GM19452 (cell line): ENCODE results near the gene ZNF560.
"Not testable (repeated sequence)": the region's sequence is repeated elsewhere in the genome, so short reads cannot be mapped to it uniquely, and the experiment has no call there.

Source experiments
- ATAC-seq: cut with Tn5 transposase; IDR thresholded peaks from one replicate; pipeline ENCODE4 v1.9.1; 2021; ENCODE audit not compliant: unreplicated experiment

The ZNF560 gene

DNA sequence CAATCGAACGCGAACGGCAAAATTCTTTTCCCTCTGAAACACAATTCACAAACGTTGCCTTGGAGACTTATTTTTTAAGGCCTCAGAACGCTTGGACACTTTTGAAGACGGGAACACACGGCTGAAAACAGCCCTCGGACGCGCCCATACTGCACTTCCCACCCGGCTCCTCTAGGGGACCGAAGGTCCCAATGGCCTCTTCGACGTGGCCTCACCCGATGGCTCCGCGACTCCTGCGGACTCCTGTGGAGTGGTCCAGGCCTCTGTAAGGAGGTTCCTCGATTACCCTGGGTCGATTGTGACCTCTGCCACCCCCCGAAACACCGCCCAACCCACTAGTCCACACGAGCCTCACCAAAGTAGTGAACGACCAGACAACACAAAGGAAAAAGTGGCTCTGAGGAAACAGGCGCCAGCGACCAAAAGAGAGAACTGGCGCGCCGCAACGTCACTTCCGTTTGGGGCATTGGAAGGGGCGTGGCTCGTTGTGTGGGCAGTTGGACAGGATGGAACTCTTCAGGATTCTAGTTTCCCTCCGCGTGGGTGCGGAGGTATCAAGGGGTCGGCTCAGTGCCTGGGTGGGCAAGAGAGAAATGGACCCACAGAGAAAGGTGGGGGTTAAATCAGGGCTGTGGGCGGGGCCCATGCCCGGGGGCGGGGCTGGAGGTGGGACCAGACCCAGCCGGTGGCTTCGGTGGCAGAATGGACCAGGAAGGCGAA, at the start of gene ZNF560:
Gene ZNF560, minus strand, starts transcription at position 434 of the 720 bp plus-strand sequence. CDS start 23,303 bp downstream, outside the sequence.
- no peak for ATAC-seq

GRCh38 chr19:9547870-9548269, 49.5 kb upstream of the ZNF560 start:
- ATAC-seq, result no peak

- ATAC-seq, result not testable (repeated sequence)
Measured at GRCh38 chr19:9541281-9541680, 42.9 kb upstream of the ZNF560 start.

- not testable (repeated sequence) for ATAC-seq
Measured at GRCh38 chr19:9539921-9540320, 41.5 kb upstream of the ZNF560 start.

- ATAC-seq, result not testable (repeated sequence)
Measured at GRCh38 chr19:9539201-9539600, 40.8 kb upstream of the ZNF560 start.

DNA sequence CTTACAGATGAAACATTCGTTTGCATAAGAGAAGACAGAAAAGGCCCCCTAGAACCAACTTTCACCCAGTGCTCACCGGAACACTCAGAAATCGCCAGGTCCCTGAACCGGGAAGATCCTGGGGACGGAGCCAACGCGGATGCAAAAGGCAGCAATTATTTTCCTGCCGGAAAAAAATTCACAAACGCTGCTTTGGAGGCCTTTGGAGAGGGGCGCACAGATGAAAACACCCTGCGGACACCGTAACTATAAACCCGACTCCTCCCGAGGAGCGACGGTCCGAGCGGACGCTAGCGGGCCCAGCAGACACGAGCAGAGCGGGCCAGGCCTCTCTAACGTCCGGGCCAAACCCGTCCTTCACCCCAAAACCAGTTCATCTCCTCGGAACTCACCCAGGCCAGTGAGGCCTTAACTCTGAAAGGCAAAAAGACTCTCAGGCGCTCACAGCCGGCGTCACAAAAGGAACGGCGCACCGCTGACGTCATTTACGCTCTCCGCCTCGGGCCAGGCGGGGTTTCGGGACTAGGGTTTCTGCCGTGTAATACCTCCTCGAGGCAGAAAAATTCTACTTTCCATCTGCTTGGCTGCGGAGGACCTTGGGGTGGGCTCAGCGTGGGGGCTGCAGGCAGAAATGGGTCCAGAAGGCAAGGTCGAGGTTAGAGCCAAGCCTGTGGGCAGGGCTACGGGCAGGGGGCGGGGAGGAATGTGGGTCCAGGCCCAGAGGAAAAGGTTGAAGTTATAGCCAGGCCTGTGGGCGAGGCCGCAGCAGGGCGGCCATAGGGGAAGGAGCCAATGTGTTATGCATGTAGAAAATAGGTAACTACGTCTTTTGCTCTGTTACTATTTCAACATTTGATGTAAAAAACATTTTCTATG, 40.0 kb upstream of the ZNF560 start, which contains the start of gene ZNF426:
Gene ZNF426, minus strand, starts transcription at position 463 of the 876 bp plus-strand sequence. CDS start 2,413 bp downstream, outside the sequence.
- no peak for ATAC-seq

DNA sequence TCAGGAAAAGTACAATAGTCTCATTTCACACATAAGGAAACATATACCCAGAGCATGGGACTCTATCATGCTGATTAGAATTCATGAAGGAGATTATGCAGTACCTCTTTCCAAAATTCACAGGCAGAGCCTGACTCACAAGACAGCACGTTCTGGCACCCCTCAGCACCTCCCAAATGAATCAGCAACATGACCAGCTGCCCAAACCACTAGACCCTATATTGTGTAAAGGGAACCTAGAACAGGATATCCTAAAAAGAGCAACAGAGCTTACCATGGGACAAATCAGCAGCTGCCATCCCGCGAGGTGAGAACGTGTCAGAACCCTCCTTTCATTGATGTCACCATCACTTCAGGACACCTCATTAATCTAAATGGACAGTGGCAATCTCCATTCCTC, 37.5 kb upstream of the ZNF560 start:
- no peak for ATAC-seq

GRCh38 chr19:9531933-9532332, 33.5 kb upstream of the ZNF560 start:
- no peak for ATAC-seq

DNA sequence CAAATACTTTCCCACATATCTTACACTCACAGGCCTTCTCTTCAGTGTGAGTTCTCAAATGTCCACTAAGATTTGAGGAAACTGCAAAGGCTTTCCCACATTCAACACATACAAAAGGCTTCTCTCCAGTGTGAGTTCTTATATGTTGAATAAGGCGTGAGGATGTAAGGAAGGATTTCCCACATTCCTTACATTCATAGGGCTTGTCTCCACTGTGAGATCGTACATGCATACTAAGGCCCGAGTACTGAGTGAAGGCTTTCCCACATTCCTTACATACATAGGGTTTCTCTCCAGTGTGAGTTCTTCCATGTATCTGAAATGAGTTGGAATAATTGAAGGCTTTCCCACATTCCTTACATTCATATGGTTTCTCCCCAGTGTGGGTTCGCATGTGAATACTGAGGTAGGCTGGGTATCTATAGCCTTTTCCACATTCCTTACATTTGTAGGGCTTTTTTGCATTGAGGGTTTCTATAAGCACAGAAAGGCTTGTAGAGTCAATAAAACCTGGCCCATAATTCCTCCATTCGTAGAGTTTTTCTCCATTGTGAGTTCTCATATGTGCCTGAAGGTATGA, 30.4 kb upstream of the ZNF560 start:
- ATAC-seq, result no peak

- ATAC-seq, result no peak
Measured at GRCh38 chr19:9523885-9524474, 25.6 kb upstream of the ZNF560 start.

- ATAC-seq, result no peak
Measured at GRCh38 chr19:9507285-9507684, 8.9 kb upstream of the ZNF560 start.

GRCh38 chr19:9500796-9501195, 2.4 kb upstream of the ZNF560 start:
- ATAC-seq, result no peak

- no peak for ATAC-seq
Measured at GRCh38 chr19:9494096-9494495, 4.3 kb downstream of the ZNF560 start.

- ATAC-seq, result no peak
Measured at GRCh38 chr19:9487016-9487415, 11.4 kb downstream of the ZNF560 start.

GRCh38 chr19:9485140-9485539, 13.3 kb downstream of the ZNF560 start:
- no peak for ATAC-seq

GRCh38 chr19:9474975-9475374, 23.4 kb downstream of the ZNF560 start:
- ATAC-seq, result no peak

- ATAC-seq, result no peak
Measured at GRCh38 chr19:9467161-9467560, 31.3 kb downstream of the ZNF560 start.

DNA sequence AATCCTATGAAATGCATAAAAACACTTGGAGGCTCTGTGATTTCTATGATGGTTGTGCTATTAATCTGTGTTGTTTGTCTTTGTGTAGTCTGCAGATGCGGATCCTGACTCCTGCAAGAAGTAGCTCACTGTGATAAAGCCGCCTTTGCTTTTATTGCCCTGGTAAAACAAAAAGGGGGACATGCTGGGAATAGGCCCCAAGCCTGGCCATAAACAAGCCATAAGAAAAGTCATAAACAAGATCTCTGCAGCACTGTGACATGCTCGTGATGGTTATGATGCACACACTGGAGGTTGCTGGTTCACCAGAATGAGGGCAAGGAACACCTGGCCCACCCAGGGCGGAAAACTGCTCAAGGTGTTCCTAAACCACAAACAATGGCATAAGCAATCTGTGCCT, 36.5 kb downstream of the ZNF560 start:
- no peak for ATAC-seq

- no peak for ATAC-seq
Measured at GRCh38 chr19:9456018-9456689, 42.3 kb downstream of the ZNF560 start.

GRCh38 chr19:9453953-9454352, 44.5 kb downstream of the ZNF560 start:
- no peak for ATAC-seq

DNA sequence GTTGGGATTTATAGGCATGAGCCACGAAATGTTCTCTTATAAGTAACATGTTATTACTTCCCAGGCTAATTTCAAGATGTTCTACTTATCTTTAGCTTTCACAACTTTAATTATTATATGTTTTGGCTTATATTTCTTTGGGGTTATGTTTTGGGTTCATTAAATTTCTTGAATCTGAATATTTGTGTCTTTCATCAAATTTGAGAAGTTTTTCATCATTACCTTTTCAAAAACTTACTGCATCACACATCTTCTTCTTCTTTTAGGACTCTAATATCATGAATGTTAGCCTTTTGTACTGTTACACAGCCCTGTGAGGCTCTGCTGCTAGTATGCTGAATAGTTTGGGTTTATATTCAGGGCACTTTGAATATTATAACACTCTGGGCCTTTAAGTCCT, 53.4 kb downstream of the ZNF560 start:
- ATAC-seq, result no peak
